Ishikawa (cell line): ENCODE results near the gene ROBO2.

ENCODE experiments used
- RAD21 ChIP-seq: IDR thresholded peaks from 2 replicates; pipeline ENCODE4 v1.6.1; 2012; ENCODE audit warnings: low read depth
- TF ChIP-seq, protein P1 (sequence below): IDR thresholded peaks from 2 replicates; pipeline ENCODE4 v1.6.1; 2012; ENCODE audit warnings: low read depth, mild to moderate bottlenecking

DNA sequence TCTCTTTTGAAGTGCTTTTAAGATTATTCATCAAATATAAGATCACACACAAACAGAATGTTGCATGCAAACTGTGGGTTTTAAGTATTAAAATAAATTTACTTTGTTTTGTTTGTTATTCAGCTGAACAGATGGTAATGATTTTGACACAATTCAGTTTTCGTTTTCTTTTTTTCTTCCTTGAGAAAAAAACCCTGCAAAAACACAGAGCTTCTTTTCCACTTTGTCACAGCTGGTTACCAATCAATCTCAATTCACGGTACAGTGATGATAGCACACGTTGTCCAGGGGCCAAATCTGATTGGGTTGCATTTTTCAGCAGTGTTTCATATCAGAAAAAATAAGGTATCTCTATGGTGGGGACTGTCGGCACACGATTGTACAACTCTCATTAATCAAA, 473.6 kb downstream of the ROBO2 start:
- TF ChIP-seq, protein P1, sequence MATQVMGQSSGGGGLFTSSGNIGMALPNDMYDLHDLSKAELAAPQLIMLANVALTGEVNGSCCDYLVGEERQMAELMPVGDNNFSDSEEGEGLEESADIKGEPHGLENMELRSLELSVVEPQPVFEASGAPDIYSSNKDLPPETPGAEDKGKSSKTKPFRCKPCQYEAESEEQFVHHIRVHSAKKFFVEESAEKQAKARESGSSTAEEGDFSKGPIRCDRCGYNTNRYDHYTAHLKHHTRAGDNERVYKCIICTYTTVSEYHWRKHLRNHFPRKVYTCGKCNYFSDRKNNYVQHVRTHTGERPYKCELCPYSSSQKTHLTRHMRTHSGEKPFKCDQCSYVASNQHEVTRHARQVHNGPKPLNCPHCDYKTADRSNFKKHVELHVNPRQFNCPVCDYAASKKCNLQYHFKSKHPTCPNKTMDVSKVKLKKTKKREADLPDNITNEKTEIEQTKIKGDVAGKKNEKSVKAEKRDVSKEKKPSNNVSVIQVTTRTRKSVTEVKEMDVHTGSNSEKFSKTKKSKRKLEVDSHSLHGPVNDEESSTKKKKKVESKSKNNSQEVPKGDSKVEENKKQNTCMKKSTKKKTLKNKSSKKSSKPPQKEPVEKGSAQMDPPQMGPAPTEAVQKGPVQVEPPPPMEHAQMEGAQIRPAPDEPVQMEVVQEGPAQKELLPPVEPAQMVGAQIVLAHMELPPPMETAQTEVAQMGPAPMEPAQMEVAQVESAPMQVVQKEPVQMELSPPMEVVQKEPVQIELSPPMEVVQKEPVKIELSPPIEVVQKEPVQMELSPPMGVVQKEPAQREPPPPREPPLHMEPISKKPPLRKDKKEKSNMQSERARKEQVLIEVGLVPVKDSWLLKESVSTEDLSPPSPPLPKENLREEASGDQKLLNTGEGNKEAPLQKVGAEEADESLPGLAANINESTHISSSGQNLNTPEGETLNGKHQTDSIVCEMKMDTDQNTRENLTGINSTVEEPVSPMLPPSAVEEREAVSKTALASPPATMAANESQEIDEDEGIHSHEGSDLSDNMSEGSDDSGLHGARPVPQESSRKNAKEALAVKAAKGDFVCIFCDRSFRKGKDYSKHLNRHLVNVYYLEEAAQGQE: no peak
- TF ChIP-seq RAD21: no peak
